ENCODE measurements around the gene PTPRJ.
A peak's percentile ranks its signal among the peaks of the same experiment; 100 is the strongest.

PTPRJ gene

DNA sequence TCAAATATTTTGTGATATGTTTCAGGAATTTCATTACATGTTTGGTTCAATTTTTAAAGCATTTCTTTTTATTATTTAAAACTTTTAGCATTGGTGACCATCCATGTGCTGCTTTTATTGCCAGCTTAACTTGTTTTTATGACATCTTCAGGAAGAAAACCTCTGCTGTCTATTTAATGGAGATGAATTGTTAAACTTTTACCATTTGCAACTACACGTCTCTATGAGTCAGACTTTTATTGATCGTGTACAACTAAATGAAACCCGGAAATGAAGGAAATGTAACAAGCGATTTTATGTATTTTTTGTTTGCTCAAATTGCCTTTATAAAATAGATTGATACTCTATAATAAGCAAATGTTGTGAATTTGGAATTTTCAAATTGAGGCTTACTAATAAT lies 113.0 kb downstream of the PTPRJ start:
- no peak for TF ChIP-seq POLR2A (IDR thresholded peaks at IDR 0.05; ENCODE audit: extremely low read depth, insufficient read length)
- TF ChIP-seq, protein P1, sequence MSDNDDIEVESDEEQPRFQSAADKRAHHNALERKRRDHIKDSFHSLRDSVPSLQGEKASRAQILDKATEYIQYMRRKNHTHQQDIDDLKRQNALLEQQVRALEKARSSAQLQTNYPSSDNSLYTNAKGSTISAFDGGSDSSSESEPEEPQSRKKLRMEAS (IDR thresholded peaks at IDR 0.05; ENCODE audit: low read depth, low read length): no peak
- TF ChIP-seq, protein P2, sequence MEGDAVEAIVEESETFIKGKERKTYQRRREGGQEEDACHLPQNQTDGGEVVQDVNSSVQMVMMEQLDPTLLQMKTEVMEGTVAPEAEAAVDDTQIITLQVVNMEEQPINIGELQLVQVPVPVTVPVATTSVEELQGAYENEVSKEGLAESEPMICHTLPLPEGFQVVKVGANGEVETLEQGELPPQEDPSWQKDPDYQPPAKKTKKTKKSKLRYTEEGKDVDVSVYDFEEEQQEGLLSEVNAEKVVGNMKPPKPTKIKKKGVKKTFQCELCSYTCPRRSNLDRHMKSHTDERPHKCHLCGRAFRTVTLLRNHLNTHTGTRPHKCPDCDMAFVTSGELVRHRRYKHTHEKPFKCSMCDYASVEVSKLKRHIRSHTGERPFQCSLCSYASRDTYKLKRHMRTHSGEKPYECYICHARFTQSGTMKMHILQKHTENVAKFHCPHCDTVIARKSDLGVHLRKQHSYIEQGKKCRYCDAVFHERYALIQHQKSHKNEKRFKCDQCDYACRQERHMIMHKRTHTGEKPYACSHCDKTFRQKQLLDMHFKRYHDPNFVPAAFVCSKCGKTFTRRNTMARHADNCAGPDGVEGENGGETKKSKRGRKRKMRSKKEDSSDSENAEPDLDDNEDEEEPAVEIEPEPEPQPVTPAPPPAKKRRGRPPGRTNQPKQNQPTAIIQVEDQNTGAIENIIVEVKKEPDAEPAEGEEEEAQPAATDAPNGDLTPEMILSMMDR (IDR thresholded peaks at IDR 0.05; ENCODE audit: low read depth, low read length): no peak
- TF ChIP-seq MYC (IDR thresholded peaks at IDR 0.05; ENCODE audit: low read depth, low read length): no peak
- no peak for DNase-seq (ENCODE audit: low read depth)
- H3K4me3 ChIP-seq (ENCODE audit: low read depth, low read length): no peak overlapping the region

DNA sequence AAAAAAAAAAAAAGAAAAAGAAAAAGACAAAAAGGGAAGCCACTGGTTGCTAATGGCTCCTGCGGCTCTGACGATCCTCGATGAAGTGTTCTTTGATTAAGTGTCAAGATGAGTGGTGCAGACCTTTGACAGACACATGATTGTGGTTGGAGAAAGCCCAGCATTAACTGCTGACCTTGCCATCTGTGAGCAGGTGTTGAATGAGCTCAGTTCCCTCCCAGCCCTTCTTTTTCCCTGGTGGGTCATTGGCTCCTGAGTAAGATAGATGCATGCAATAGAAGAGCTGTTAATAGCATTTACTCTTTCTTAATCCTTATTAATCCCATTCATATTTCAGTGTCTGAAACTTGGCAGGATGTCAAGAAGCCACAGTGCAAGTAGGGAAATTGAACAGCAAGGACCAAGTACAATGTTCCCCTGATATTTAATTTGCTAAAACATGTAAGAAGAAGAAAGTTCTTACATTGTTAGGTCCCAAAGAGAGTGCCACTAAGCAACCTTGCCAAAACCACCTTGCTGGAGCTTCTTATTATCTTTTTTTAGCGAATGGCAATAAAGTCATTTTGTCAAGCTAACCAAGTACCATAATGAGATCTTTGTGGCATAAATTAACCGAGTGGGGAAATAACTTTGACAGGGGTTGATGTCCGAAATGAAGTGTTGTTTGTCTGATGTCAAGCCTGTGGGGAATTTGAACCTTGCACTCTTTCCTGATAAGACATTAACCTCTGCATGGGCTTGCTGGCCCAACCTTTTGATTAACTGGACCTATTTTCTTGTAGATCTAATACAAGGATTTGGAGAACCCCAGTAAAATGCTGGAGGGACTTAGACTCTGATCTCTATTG lies 113.7 kb downstream of the PTPRJ start:
- no peak for TF ChIP-seq MYC (IDR thresholded peaks at IDR 0.05; ENCODE audit: low read depth, low read length)
- TF ChIP-seq, protein P1 (IDR thresholded peaks at IDR 0.05; ENCODE audit: low read depth, low read length): no peak
- TF ChIP-seq POLR2A (IDR thresholded peaks at IDR 0.05; ENCODE audit: extremely low read depth, insufficient read length): no peak
- TF ChIP-seq, protein P2 (IDR thresholded peaks at IDR 0.05; ENCODE audit: low read depth, low read length): no peak
- no peak for DNase-seq (ENCODE audit: low read depth)

DNA sequence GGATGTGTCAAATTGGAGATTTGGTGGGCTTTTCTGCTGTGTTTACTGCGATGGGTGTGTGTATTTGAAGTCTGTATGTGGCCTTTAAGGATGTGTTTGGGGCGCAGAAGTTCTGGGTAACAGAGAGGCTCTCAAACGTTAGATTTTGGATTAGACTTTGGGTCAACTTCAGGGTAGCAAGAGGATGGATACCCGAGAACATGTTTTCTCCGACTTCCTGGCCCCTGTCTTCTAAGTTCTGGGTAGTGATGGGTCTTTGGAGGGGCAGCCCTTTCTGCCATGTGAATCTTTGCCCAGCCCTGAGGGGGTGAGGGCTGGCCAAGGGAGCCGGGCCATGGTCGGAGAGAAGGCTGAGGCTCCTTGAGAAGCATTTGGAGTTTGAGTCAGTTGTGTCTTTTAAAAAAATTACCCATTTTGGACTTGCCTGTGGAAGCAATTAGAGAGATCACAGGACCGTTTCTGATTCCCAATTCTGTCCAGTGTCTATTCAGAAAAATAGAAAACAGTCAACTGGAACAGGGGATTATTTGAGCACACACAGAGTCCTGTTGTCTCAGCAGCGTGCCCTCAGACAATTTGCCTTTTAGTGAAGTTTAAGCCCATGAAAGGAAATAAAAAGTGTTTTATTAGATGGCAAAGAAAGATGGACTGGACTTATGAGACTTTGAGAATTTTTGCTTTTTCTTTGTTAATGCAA lies 114.4 kb downstream of the PTPRJ start:
- DNase-seq (ENCODE audit: low read depth): no peak

More for the DNA sequence above, 113.7 kb downstream of the PTPRJ start:
- no peak overlapping the region for H3K4me3 ChIP-seq (ENCODE audit: low read depth, low read length)

DNA sequence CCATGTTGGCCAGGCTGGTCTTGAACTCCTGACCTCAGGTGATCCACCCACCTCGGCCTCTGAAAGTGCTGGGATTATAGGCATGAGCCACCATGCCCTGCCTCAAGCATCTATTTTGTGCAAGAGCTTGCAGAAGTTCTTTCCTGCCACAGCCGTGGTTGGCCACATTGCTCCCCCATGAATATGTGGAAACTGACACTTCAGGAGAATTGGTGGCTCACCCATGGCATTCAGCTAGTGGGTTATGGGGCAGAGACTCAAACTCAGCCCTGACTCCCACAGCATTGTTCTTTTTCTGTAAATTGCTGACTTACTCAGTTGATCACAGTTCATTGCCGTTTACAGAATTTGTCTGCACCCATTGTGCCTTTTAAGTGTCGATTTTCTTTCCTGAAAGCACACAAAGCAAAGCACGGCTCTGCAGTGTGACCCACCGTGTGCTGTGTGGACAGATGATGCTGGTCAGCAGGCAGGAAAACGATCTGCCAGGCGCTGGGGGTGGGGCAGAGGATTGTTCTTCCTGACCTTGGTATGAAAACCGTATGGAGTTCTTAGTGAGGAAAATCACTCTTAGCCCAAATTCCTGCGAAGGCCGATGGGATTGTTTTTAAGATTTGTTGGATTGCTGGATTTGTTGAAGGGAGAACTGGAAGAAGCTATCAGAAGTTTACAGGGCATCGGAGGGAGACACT lies 115.6 kb downstream of the PTPRJ start:
- TF ChIP-seq, protein P2 (IDR thresholded peaks at IDR 0.05; ENCODE audit: low read depth, low read length): no peak
- TF ChIP-seq POLR2A (IDR thresholded peaks at IDR 0.05; ENCODE audit: extremely low read depth, insufficient read length) (no peak), MYC (IDR thresholded peaks at IDR 0.05; ENCODE audit: low read depth, low read length) (no peak)
- TF ChIP-seq, protein P1 (IDR thresholded peaks at IDR 0.05; ENCODE audit: low read depth, low read length): no peak
- DNase-seq (ENCODE audit: low read depth): peak; percentile 62

More for the DNA sequence above, 114.4 kb downstream of the PTPRJ start:
- TF ChIP-seq, protein P2 (IDR thresholded peaks at IDR 0.05; ENCODE audit: low read depth, low read length): no peak
- TF ChIP-seq, protein P1 (IDR thresholded peaks at IDR 0.05; ENCODE audit: low read depth, low read length): no peak
- TF ChIP-seq POLR2A (IDR thresholded peaks at IDR 0.05; ENCODE audit: extremely low read depth, insufficient read length) (no peak), MYC (IDR thresholded peaks at IDR 0.05; ENCODE audit: low read depth, low read length) (no peak)
- H3K4me3 ChIP-seq (ENCODE audit: low read depth, low read length): no peak overlapping the region

DNA sequence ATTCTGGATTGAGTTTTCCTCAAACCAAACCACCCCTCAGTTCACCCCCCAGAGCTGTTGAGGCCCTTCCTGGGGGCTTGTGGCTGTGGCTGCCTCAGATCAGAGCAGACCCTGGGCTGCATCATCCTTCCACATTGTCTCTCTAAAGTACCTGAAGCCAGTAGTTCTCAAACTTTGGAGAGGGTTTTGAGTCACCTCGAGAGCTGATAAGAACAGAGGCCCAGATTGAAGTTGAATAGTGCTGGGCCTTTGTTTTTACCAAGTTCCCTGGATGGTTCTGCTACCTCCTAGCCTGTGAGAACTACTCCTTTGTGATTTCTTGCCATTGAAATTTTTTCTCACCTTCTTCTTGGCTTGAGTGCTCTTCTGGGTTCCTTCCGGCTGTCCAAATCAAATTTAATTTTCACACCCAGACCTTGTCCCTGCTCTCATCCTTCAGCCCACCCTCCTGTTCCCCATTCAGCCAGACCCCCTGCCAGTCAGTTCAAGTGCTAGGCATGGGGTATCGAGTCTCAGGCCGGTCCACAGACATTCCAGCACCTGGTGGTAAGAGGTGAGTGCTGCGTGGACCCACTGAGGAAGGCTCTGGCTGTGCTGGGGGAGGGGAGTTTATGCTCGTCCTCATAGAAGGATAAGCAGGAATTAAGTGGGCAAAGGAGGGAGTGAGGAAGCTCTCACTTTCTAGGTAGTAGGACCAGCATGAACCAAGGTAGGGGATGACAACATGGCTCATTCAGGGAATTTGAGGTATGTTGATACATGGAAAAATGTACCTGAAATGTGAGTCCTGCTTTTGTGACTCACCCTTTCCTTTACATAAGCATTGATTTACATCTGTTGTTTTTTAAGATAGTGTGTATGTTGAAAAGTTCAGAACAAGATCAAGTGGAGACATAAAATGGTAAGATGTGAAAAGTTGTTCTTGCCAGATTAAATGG lies 116.5 kb downstream of the PTPRJ start:
- no peak for DNase-seq (ENCODE audit: low read depth)
- TF ChIP-seq MYC (IDR thresholded peaks at IDR 0.05; ENCODE audit: low read depth, low read length): no peak
- TF ChIP-seq, protein P1 (IDR thresholded peaks at IDR 0.05; ENCODE audit: low read depth, low read length): no peak
- TF ChIP-seq, protein P2 (IDR thresholded peaks at IDR 0.05; ENCODE audit: low read depth, low read length): no peak
- TF ChIP-seq POLR2A (IDR thresholded peaks at IDR 0.05; ENCODE audit: extremely low read depth, insufficient read length): no peak
- no peak overlapping the region for H3K4me3 ChIP-seq (ENCODE audit: low read depth, low read length)

More for the DNA sequence above, 115.6 kb downstream of the PTPRJ start:
- no peak overlapping the region for H3K4me3 ChIP-seq (ENCODE audit: low read depth, low read length)
